C4-2B (cell line): Measurements from ENCODE around the gene CEP68.

ENCODE experiments used
- CTCF ChIP-seq: fragments of 450-650 bp; conservative IDR thresholded peaks from 2 replicates; pipeline ENCODE4 v1.5.1; 2017; ENCODE audit warnings: mild to moderate bottlenecking
- ZFX ChIP-seq: fragments of 450-650 bp; IDR thresholded peaks from 2 replicates; pipeline ENCODE4 v1.6.1; 2017

- TF ChIP-seq CTCF, result no peak
- TF ChIP-seq ZFX, result no peak
These were observed 3.0 kb upstream of the CEP68 start for GRCh38 chr2:65053199-65053598.
